Transverse colon (tissue), 4 donors: Measurements from ENCODE around the gene SMIM28.

ENCODE experiments used
- CTCF ChIP-seq, 5 experiments: fragments of 200-600 bp in 3 of 5; fragments of 450-650 bp in 2 of 5; sonication (generic) in 3 of 5; IDR thresholded peaks; 1 replicate in 2 of 5; 2 replicates in 3 of 5; pipeline ENCODE4 v1.5.1; 2016 to 2017; ENCODE audit warnings: antibody characterized with exemption in 5 of 5, inconsistent platforms in 3 of 5, mild to moderate bottlenecking in 2 of 5, moderate library complexity in 1 of 5
- EP300 ChIP-seq: sonication (generic); formaldehyde crosslinking; IDR thresholded peaks from one replicate; pipeline ENCODE4 v1.6.1; 2017; ENCODE audit warnings: antibody characterized with exemption, low read depth
- POLR2A ChIP-seq: fragments of 450-650 bp; IDR thresholded peaks from one replicate; pipeline ENCODE4 v1.6.1; 2016; ENCODE audit warnings: antibody characterized with exemption, mild to moderate bottlenecking, moderate library complexity
- POLR2AphosphoS5 ChIP-seq, 3 donors: sonication (generic); formaldehyde crosslinking; IDR thresholded peaks; one replicate each; pipeline ENCODE4 v1.6.1; 2016; ENCODE audit warnings: antibody characterized with exemption in 3 of 3

GRCh38 chr6:138417493-138418117 lies 39.9 kb downstream of the SMIM28 start:
- TF ChIP-seq CTCF (IDR thresholded peaks at IDR 0.05): no peak
- no peak for TF ChIP-seq POLR2A
- no peak for TF ChIP-seq POLR2AphosphoS5 (IDR thresholded peaks at IDR 0.05)
- no peak for TF ChIP-seq EP300
